ENCODE data around the gene CNTN2.

GRCh38 chr1:204996981-204997380 lies 46.0 kb upstream of the CNTN2 start:
- TF ChIP-seq EP300 (IDR thresholded peaks at IDR 0.05; ENCODE audit: low read depth) (no peak), POLR2AphosphoS5 (IDR thresholded peaks at IDR 0.05) (no peak), CTCF (IDR thresholded peaks at IDR 0.05) (no peak)
